Neuronal stem cell (in vitro differentiated cells): ENCODE results near the gene CTTNBP2.

Source experiments
- DNase-seq: peaks from one replicate; pipeline ENCODE4 v3.0.0-alpha.2; 2013; ENCODE audit warnings: low spot score
- H2AFZ ChIP-seq: one replicate; pipeline ENCODE4 v1.6.1; 2013; ENCODE audit warnings: mild to moderate bottlenecking, low read length, inconsistent platforms
- H2AK5ac ChIP-seq: 2 replicates; pipeline ENCODE4 v1.6.1; 2013; ENCODE audit warnings: low read depth, mild to moderate bottlenecking, inconsistent platforms, low read length, moderate library complexity, mixed read lengths
- H2BK120ac ChIP-seq: 2 replicates; pipeline ENCODE4 v1.6.1; 2013; ENCODE audit warnings: low read depth, mild to moderate bottlenecking, inconsistent platforms, low read length, moderate library complexity, mixed read lengths
- H2BK12ac ChIP-seq: one replicate; pipeline ENCODE4 v1.6.1; 2013; ENCODE audit warnings: low read length, inconsistent platforms
- H2BK15ac ChIP-seq: 2 replicates; pipeline ENCODE4 v1.6.1; 2013; ENCODE audit warnings: mild to moderate bottlenecking, low read length, inconsistent platforms, mixed read lengths
- H2BK5ac ChIP-seq: one replicate; pipeline ENCODE4 v1.6.1; 2013; ENCODE audit warnings: inconsistent platforms, mild to moderate bottlenecking, low read length, moderate library complexity
- H3K14ac ChIP-seq: one replicate; pipeline ENCODE4 v1.6.1; 2013; ENCODE audit warnings: low read length, inconsistent platforms
- H3K18ac ChIP-seq: 2 replicates; pipeline ENCODE4 v1.6.1; 2013; ENCODE audit warnings: low read length, inconsistent platforms
- H3K23ac ChIP-seq: 2 replicates; pipeline ENCODE4 v1.6.1; 2013; ENCODE audit warnings: low read depth, mild to moderate bottlenecking, mixed read lengths, low read length, inconsistent platforms; ENCODE audit not compliant: poor library complexity
- H3K27ac ChIP-seq: replicated peaks from 3 replicates; pipeline ENCODE4 v1.5.1; 2013; ENCODE audit warnings: low read length, inconsistent platforms
- H3K27me3 ChIP-seq, 3 experiments: 2 replicates each; pipeline ENCODE4 v1.6.1; 2013; ENCODE audit warnings: low read length in 3 of 3, mild to moderate bottlenecking in 2 of 3, inconsistent platforms in 1 of 3, low read depth in 1 of 3, mixed read lengths in 1 of 3, moderate library complexity in 1 of 3; ENCODE audit not compliant: control insufficient read depth in 3 of 3, insufficient read depth in 3 of 3
- H3K36me3 ChIP-seq, 2 donors: replicated peaks in 1 of 2; 2 replicates each; pipeline ENCODE4 v1.6.1; 2013; ENCODE audit warnings: low read length in 2 of 2; ENCODE audit not compliant: control insufficient read depth in 2 of 2, insufficient read depth in 2 of 2
- H3K4ac ChIP-seq: 2 replicates; pipeline ENCODE4 v1.6.1; 2013; ENCODE audit warnings: inconsistent platforms, mild to moderate bottlenecking, low read length, moderate library complexity
- H3K4me1 ChIP-seq, 2 donors: 1 replicate in 1 of 2; 2 replicates in 1 of 2; pipeline ENCODE4 v1.6.1; 2013; ENCODE audit warnings: low read length in 2 of 2, low read depth in 1 of 2; ENCODE audit not compliant: control insufficient read depth in 2 of 2, insufficient read depth in 1 of 2
- H3K4me2 ChIP-seq: one replicate; pipeline ENCODE4 v1.6.1; 2013; ENCODE audit warnings: mild to moderate bottlenecking, low read length, inconsistent platforms; ENCODE audit not compliant: insufficient read depth, poor library complexity, severe bottlenecking
- H3K4me3 ChIP-seq, 2 donors: 2 replicates each; pipeline ENCODE4 v1.5.1; 2013; ENCODE audit warnings: low read length in 2 of 2, mild to moderate bottlenecking in 2 of 2, inconsistent platforms in 1 of 2, moderate library complexity in 1 of 2
- H3K79me1 ChIP-seq: one replicate; pipeline ENCODE4 v1.6.1; 2013; ENCODE audit warnings: low read depth, mild to moderate bottlenecking, inconsistent platforms, low read length, moderate library complexity
- H3K9ac ChIP-seq: one replicate; pipeline ENCODE4 v1.6.1; 2013; ENCODE audit warnings: mild to moderate bottlenecking, low read depth, low read length, inconsistent platforms; ENCODE audit not compliant: poor library complexity
- H3K9me3 ChIP-seq, 2 donors: replicated peaks in 1 of 2; 2 replicates each; pipeline versions ENCODE3 to v1.6.1; 2013; ENCODE audit warnings: low read length in 2 of 2, mild to moderate bottlenecking in 2 of 2, inconsistent platforms in 1 of 2, low read depth in 1 of 2, mixed read lengths in 1 of 2, moderate library complexity in 1 of 2; ENCODE audit not compliant: control insufficient read depth in 2 of 2, insufficient read depth in 1 of 2
- H4K8ac ChIP-seq: one replicate; pipeline ENCODE4 v1.6.1; 2013; ENCODE audit warnings: low read depth, mild to moderate bottlenecking, inconsistent platforms, low read length, moderate library complexity
- H4K91ac ChIP-seq: one replicate; pipeline ENCODE4 v1.6.1; 2013; ENCODE audit warnings: low read length, low read depth, mild to moderate bottlenecking, inconsistent platforms; ENCODE audit not compliant: poor library complexity
- WGBS, 2 donors: extraction: QIAGEN DNeasy Blood & Tissue Kit; methylation state at CpG; one replicate each; pipeline ENCODE4 v1.1.7; 2013; ENCODE audit warnings: missing lambda C conversion rate in 2 of 2, mixed read lengths in 1 of 2; ENCODE audit not compliant: insufficient read length in 2 of 2, insufficient replicate concordance in 1 of 2; ENCODE audit errors: extremely low coverage in 2 of 2; 5-methylcytosine and 5-hydroxymethylcytosine counted together

Gene CTTNBP2

DNA sequence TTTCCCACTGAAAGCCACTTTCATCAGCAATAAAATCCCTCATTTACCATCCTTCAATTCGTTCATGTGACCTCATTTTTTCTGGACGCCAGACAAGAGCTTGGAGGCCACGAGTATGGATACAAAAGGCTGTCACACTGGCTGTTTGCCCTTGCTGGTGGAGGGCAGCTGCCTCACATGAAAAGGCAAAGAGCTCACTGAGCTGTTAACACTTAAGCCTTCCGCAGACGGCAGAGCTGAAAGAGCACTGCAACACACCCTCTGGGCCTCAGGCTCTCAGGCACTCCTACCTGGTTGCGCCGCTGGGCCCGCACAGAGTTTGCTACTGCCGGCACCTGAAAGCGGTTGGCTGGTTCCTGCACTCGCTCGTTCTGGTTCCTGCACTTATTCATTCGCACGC lies 199.9 kb downstream of the CTTNBP2 start:
- H3K14ac ChIP-seq: no peak overlapping the region
- no peak overlapping the region for H2BK15ac ChIP-seq
- H3K36me3 ChIP-seq: no peaks in the 10 kb centered on the region
- H3K18ac ChIP-seq: no peak overlapping the region
- peak overlapping the region; percentile 53 for H2AFZ ChIP-seq
- DNase-seq: peak; percentile 61
- H2BK12ac ChIP-seq: no peak overlapping the region
- no peak overlapping the region for H3K4ac ChIP-seq
- H3K23ac ChIP-seq: no peak overlapping the region
- H4K8ac ChIP-seq: no peak overlapping the region
- no peaks in the 10 kb centered on the region for H3K27me3 ChIP-seq
- peak overlapping the region in 1 of 2 donors; percentile 64 for H3K4me3 ChIP-seq
- no peak overlapping the region for H2BK5ac ChIP-seq
- H3K79me1 ChIP-seq: no peaks in the 10 kb centered on the region
- no peak overlapping the region for H2BK120ac ChIP-seq
- H3K4me2 ChIP-seq: peak overlapping the region; percentile 50
- no peaks in the 10 kb centered on the region for H3K9me3 ChIP-seq
- peak overlapping the region; percentile 15 for H3K27ac ChIP-seq
- no peak overlapping the region for H2AK5ac ChIP-seq
- no peak overlapping the region for H4K91ac ChIP-seq
- WGBS, 2 donors: no CpG with 5 or more reads among the region's 14 CpGs
- H3K4me1 ChIP-seq: peaks cover 12 to 29% of the 10 kb centered on the region in 2 donors
- H3K9ac ChIP-seq: no peak overlapping the region

DNA sequence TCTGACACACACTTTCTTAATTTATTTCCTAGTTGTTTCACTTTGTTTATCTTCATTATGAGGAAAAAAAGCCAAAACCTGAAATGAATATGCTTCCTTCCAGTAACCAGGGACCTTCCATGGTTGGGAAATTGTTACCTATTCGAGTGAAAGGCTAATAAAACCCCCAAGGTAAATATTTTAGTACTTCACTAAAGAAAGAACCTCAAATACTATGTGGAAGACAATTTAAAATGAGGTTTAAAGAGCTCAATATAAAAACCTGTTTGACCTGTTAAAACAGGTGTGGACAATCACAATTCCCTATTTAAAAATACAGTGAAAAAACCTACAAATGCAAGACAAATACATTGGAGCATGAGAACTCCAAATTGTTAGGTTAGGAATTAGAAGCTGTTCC lies 200.8 kb downstream of the CTTNBP2 start:
- no peak overlapping the region for H3K4ac ChIP-seq
- no peak overlapping the region for H3K14ac ChIP-seq
- H3K27ac ChIP-seq: no peak overlapping the region
- H3K23ac ChIP-seq: no peak overlapping the region
- H3K9me3 ChIP-seq: no peaks in the 10 kb centered on the region
- H3K4me3 ChIP-seq: no peak overlapping the region
- H3K27me3 ChIP-seq: no peaks in the 10 kb centered on the region
- H3K4me1 ChIP-seq: peaks cover 12 to 29% of the 10 kb centered on the region in 2 donors
- H4K91ac ChIP-seq: no peak overlapping the region
- no peak overlapping the region for H2BK12ac ChIP-seq
- H2BK120ac ChIP-seq: no peak overlapping the region
- no peak overlapping the region for H3K9ac ChIP-seq
- H2BK15ac ChIP-seq: no peak overlapping the region
- DNase-seq: no peak
- no peaks in the 10 kb centered on the region for H3K79me1 ChIP-seq
- no peak overlapping the region for H3K4me2 ChIP-seq
- no peak overlapping the region for H2AK5ac ChIP-seq
- no peaks in the 10 kb centered on the region for H3K36me3 ChIP-seq
- no CpG with 5 or more reads among the region's 1 CpG for WGBS, 2 donors
- H3K18ac ChIP-seq: no peak overlapping the region
- no peak overlapping the region for H2BK5ac ChIP-seq
- no peak overlapping the region for H2AFZ ChIP-seq
- no peak overlapping the region for H4K8ac ChIP-seq

DNA sequence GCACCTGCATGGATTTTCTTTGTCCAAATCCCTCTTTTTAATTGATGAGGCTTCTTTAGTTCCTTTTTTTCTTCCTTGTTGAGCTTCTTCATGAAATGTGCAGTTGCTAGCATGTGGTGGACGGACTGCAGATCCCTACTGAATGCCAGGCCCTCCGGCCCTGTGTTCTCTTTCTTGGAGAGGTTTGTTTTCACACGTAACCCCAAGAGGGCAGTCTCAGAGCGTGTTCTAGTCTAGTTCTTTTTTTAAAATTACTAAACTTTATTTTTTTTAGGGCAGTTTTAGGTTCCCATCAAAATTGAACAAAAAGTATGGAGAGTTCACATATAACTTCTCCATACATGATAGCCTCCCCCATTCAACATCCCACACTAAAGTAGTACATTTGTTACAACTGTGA lies 203.4 kb downstream of the CTTNBP2 start:
- no peak overlapping the region for H4K8ac ChIP-seq
- no peak overlapping the region for H2BK12ac ChIP-seq
- H3K4me1 ChIP-seq: peaks cover 5 to 16% of the 10 kb centered on the region in 2 donors
- no peak overlapping the region for H4K91ac ChIP-seq
- no peak overlapping the region for H2AK5ac ChIP-seq
- no peak overlapping the region for H3K4ac ChIP-seq
- no peak overlapping the region for H3K23ac ChIP-seq
- no peak overlapping the region for H3K4me2 ChIP-seq
- no peak overlapping the region for H2AFZ ChIP-seq
- no peak overlapping the region for H3K9ac ChIP-seq
- no peaks in the 10 kb centered on the region for H3K36me3 ChIP-seq
- H3K14ac ChIP-seq: no peak overlapping the region
- no peak overlapping the region for H3K18ac ChIP-seq
- H3K27me3 ChIP-seq: no peaks in the 10 kb centered on the region
- no peak overlapping the region for H2BK15ac ChIP-seq
- no peak overlapping the region for H2BK120ac ChIP-seq
- WGBS, 2 donors: no CpG with 5 or more reads among the region's 4 CpGs
- H2BK5ac ChIP-seq: no peak overlapping the region
- no peaks in the 10 kb centered on the region for H3K9me3 ChIP-seq
- H3K4me3 ChIP-seq: no peak overlapping the region
- H3K79me1 ChIP-seq: no peaks in the 10 kb centered on the region
- DNase-seq: no peak
- no peak overlapping the region for H3K27ac ChIP-seq

DNA sequence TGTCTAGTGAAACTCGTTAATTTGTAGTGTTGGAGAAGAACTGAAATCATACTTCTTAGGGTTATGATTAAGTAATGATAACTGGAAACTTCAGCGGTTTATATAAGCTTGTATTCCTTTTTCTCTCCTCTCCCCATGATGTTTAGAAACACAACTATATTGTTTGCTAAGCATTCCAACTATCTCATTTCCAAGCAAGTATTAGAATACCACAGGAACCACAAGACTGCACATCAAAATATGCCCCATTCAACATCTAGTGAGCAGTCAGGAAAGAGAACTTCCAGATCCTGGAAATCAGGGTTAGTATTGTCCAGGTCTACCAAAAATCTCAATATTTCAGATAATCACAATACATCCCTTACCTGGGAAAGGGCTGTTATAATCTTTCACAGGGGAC lies 205.8 kb downstream of the CTTNBP2 start:
- no peaks in the 10 kb centered on the region for H3K36me3 ChIP-seq
- no CpG with 5 or more reads among the region's 2 CpGs for WGBS, 2 donors
- no peak overlapping the region for H2BK5ac ChIP-seq
- H3K9ac ChIP-seq: no peak overlapping the region
- no peak overlapping the region for H3K4me3 ChIP-seq
- no peak for DNase-seq
- H3K9me3 ChIP-seq: no peaks in the 10 kb centered on the region
- H3K14ac ChIP-seq: no peak overlapping the region
- H3K4me1 ChIP-seq: no peaks in the 10 kb centered on the region
- no peak overlapping the region for H2BK12ac ChIP-seq
- no peak overlapping the region for H2BK120ac ChIP-seq
- H2AK5ac ChIP-seq: no peak overlapping the region
- H3K4me2 ChIP-seq: no peak overlapping the region
- no peak overlapping the region for H3K23ac ChIP-seq
- no peak overlapping the region for H3K4ac ChIP-seq
- H2AFZ ChIP-seq: no peak overlapping the region
- H3K27ac ChIP-seq: no peak overlapping the region
- H4K8ac ChIP-seq: no peak overlapping the region
- no peak overlapping the region for H2BK15ac ChIP-seq
- H3K27me3 ChIP-seq: no peaks in the 10 kb centered on the region
- no peaks in the 10 kb centered on the region for H3K79me1 ChIP-seq
- no peak overlapping the region for H4K91ac ChIP-seq
- no peak overlapping the region for H3K18ac ChIP-seq
